Naive thymus-derived CD4-positive, alpha-beta T cell (primary cell): Measurements from ENCODE around the gene TCERG1L. TPM values are rescaled to one million over a fixed set of nuclear protein-coding genes. Genes with fewer than 3 reads are reported as not detected.

ENCODE experiments used
- ATAC-seq: fragments of 150-1000 bp; cut with Tn5 transposase; 2 replicates; pipeline ENCODE4 v1.10.0; 2021; ENCODE audit warnings: mild to moderate bottlenecking, moderate library complexity
- CTCF ChIA-PET: fragments of 350-600 bp; sonication (Branson Sonifier 250); formaldehyde crosslinking; loops from one replicate; lab custom pipeline; 2021; ENCODE audit warnings: antibody characterized with exemption; lab: Charles Lee
- POLR2A ChIA-PET: fragments of 350-600 bp; sonication (Branson Sonifier 250); formaldehyde crosslinking; loops from one replicate; lab custom pipeline; 2021; ENCODE audit warnings: antibody characterized with exemption, inconsistent platforms; lab: Charles Lee
- DNase-seq, 9 donors: peaks; one replicate each; pipeline versions ENCODE4 v3.0.0 to v3.0.0-alpha.2; 2020 to 2022; ENCODE audit warnings: mixed read lengths in 1 of 9
- H3K27ac ChIP-seq: one replicate; pipeline ENCODE4 v1.7.0; 2013; ENCODE audit warnings: mild to moderate bottlenecking, low read depth, low read length, moderate library complexity
- H3K27me3 ChIP-seq, 2 donors: one replicate each; pipeline ENCODE4 v1.7.0; 2013; ENCODE audit warnings: low read length in 2 of 2, mild to moderate bottlenecking in 2 of 2, moderate library complexity in 2 of 2; ENCODE audit not compliant: control insufficient read depth in 2 of 2, insufficient read depth in 2 of 2
- H3K36me3 ChIP-seq, 3 experiments: 1 replicate in 2 of 3; 2 replicates in 1 of 3; pipeline ENCODE4 v1.7.0; 2013; ENCODE audit warnings: low read length in 3 of 3, mild to moderate bottlenecking in 3 of 3, moderate library complexity in 1 of 3; ENCODE audit not compliant: insufficient read depth in 3 of 3, control insufficient read depth in 2 of 3
- H3K4me1 ChIP-seq, 2 donors: one replicate each; pipeline ENCODE4 v1.7.0; 2013; ENCODE audit warnings: low read length in 2 of 2, mild to moderate bottlenecking in 2 of 2, moderate library complexity in 1 of 2; ENCODE audit not compliant: control insufficient read depth in 2 of 2, insufficient read depth in 2 of 2
- H3K4me3 ChIP-seq: 2 replicates; pipeline ENCODE4 v1.7.0; 2013; ENCODE audit warnings: mild to moderate bottlenecking, low read length
- H3K9me3 ChIP-seq, 3 experiments: 1 replicate in 2 of 3; 2 replicates in 1 of 3; pipeline ENCODE4 v1.7.0; 2013; ENCODE audit warnings: low read length in 3 of 3; ENCODE audit not compliant: control insufficient read depth in 2 of 3
- H3K27ac Mint-ChIP-seq, 9 donors: one replicate each; pipeline ENCODE4 v1.8.0; 2020 to 2022; ENCODE audit warnings: mixed read lengths in 9 of 9, mild to moderate bottlenecking in 8 of 9, moderate library complexity in 5 of 9, inconsistent platforms in 2 of 9
- H3K27me3 Mint-ChIP-seq, 5 donors: one replicate each; pipeline ENCODE4 v1.8.0; 2021 to 2022; ENCODE audit warnings: mixed read lengths in 5 of 5, mild to moderate bottlenecking in 1 of 5
- H3K36me3 Mint-ChIP-seq, 5 donors: one replicate each; pipeline ENCODE4 v1.8.0; 2020 to 2022; ENCODE audit warnings: mixed read lengths in 5 of 5, mild to moderate bottlenecking in 3 of 5, inconsistent platforms in 1 of 5
- H3K4me1 Mint-ChIP-seq, 7 donors: one replicate each; pipeline ENCODE4 v1.8.0; 2020 to 2022; ENCODE audit warnings: mixed read lengths in 7 of 7, mild to moderate bottlenecking in 3 of 7, inconsistent platforms in 1 of 7
- H3K4me3 Mint-ChIP-seq, 10 donors: one replicate each; pipeline ENCODE4 v1.8.0; 2020 to 2022; ENCODE audit warnings: mild to moderate bottlenecking in 10 of 10, mixed read lengths in 10 of 10, moderate library complexity in 6 of 10, inconsistent platforms in 2 of 10
- H3K9me3 Mint-ChIP-seq, 11 donors: one replicate each; pipeline ENCODE4 v1.8.0; 2020 to 2022; ENCODE audit warnings: mixed read lengths in 11 of 11, mild to moderate bottlenecking in 4 of 11, inconsistent platforms in 1 of 11, moderate library complexity in 1 of 11
- intact Hi-C, 2 donors: fragments of 100-400 bp; cut with micrococcal nuclease; formaldehyde crosslinking; loops; one replicate each; pipeline ENCODE4 v1.15.1; 2023
- polyA plus RNA-seq, 2 donors: library from polyadenylated mRNA; unstranded; fragments of 300-500 nt; fragmentation: Illumina TruSeq; gene quantifications; one replicate each; pipeline ENCODE4 v1.2.3, GENCODE V29; 2021
- total RNA-seq, 6 experiments: library from RNA in 5 of 6; stranded (reverse) in 5 of 6; gene quantifications; 1 replicate in 5 of 6; 2 replicates in 1 of 6; pipeline ENCODE4 v1.2.3 and lab custom pipeline; 2021 to 2026

The TCERG1L gene
- total and polyA plus RNA-seq, 7 experiments from 2014 or later = 0.11 to 0.42 (median 0.39) TPM; not detected in 4

DNA sequence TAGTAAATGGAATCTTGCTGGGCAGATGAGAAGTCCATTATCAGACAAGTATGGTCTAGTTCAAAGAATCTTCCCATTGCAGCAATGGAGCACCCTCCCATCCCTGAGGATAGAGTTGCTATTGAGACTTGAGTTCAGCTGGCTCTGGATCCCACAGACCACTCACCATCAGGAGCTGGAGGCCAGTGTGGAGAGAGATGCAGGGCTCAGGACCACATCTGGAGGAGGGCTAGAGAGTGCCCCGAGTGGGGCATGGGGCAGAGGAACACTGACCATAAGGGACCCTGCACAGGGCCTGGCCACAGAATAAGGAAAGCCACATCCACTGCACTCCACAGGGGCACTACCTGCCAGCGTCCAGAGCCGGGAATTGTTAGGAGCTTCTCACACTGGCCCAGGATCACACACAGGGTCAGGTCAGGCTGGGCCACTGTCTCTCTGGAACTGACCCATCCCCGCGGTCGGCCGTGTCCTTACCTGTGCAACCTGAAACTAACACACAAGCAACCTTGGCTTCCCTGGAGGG lies 41.3 kb upstream of the TCERG1L start:
- Mint-ChIP-seq H3K36me3 (peaks cover 0 to 5% (median 0%) of the 10 kb centered on the region in 5 donors), H3K4me1 (no peaks in the 10 kb centered on the region), H3K27me3 (peaks cover 0 to 41% (median 4%) of the 10 kb centered on the region in 5 donors), H3K9me3 (peaks cover 0 to 13% (median 1%) of the 10 kb centered on the region in 11 donors), H3K4me3 (no peak overlapping the region), H3K27ac (no peak overlapping the region)
- DNase-seq (no peak), ATAC-seq (no peak)
- no peaks in the 10 kb centered on the region for H3K27me3 ChIP-seq
- no peaks in the 10 kb centered on the region for H3K4me1 ChIP-seq
- H3K9me3 ChIP-seq = no peaks in the 10 kb centered on the region
- H3K36me3 ChIP-seq = no peaks in the 10 kb centered on the region
- H3K27ac ChIP-seq = no peak overlapping the region
- no peak overlapping the region for H3K4me3 ChIP-seq
- ChIA-PET CTCF (no interaction called here), POLR2A (no interaction called here)
- intact Hi-C loops = no loop called here

DNA sequence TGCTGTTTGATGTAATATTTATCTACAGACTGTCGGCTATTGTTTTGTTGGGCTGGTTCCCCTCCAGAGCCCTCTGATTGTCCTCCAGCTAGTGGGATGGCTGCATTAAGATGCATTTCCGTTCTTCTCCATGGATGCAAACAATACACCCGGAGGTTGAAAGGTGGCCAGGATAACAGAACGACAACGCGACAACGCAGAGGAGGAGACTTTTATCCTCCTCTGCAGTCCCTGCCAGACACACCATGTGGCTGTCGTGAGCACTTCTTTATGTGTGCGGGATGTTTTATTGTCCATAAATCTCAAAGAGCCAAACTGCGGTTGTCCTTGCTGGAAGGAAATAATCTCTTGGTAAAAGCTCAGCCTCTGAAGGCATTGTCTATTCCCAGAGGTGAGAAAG lies 39.1 kb upstream of the TCERG1L start:
- Mint-ChIP-seq H3K9me3 (peaks cover 0 to 13% (median 3%) of the 10 kb centered on the region in 11 donors), H3K4me1 (no peaks in the 10 kb centered on the region), H3K36me3 (peaks cover 0 to 5% (median 0%) of the 10 kb centered on the region in 5 donors), H3K27me3 (peaks cover 0 to 45% (median 4%) of the 10 kb centered on the region in 5 donors), H3K4me3 (no peak overlapping the region), H3K27ac (no peak overlapping the region)
- Histone ChIP-seq H3K4me3 (no peak overlapping the region), H3K36me3 (no peaks in the 10 kb centered on the region), H3K27ac (no peak overlapping the region), H3K4me1 (no peaks in the 10 kb centered on the region), H3K9me3 (no peaks in the 10 kb centered on the region), H3K27me3 (no peaks in the 10 kb centered on the region)
- DNase-seq = no peak
- POLR2A ChIA-PET = no interaction called here
- intact Hi-C loops = no loop called here
- CTCF ChIA-PET = no interaction called here
- ATAC-seq = no peak

DNA sequence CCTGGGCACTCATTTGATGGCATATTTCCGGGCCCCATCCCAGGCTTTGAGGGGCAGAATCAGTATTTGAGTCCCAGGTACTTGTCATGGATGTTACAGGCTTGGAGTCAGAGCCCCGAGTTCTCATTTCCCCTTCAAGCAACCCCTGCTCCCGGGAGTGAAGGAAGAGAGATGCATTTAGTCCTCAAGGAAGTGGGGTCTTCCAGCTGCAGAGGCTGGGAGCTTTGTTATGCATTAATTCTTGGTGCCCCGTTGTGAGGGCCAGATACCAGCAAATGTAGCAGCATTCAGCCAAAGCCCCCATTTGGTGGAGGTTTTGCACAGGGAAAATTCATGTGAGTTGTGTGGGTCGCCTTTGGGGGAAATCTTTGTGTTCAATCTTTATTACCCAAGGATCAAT lies 38.7 kb upstream of the TCERG1L start:
- Mint-ChIP-seq H3K36me3 (peaks cover 0 to 5% (median 0%) of the 10 kb centered on the region in 5 donors), H3K27ac (no peak overlapping the region)

DNA sequence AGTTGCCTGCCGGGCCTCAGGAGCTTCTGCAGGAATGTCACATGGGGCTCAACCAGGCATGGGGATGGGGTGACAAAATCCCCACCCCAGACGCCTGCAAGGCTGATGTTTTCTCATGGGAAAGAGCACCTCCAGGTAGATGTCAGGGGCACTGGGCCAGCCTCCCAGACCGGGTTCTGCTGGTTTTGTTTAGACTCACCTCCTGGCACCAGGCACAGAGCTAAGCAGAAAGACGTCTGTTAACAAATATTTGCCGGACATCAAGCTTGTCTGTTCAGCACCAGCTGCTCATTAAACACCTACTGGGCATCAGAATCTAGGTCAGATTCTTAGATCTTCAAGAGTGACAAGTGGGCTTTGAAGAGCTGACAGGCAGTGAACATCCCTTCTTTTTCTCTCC lies 34.9 kb upstream of the TCERG1L start:
- H3K9me3 ChIP-seq = no peaks in the 10 kb centered on the region
- intact Hi-C loops = no loop called here
- H3K27me3 ChIP-seq = no peaks in the 10 kb centered on the region
- no peak overlapping the region for H3K4me3 ChIP-seq
- H3K27ac ChIP-seq = no peak overlapping the region
- H3K27ac Mint-ChIP-seq = no peak overlapping the region
- H3K4me3 Mint-ChIP-seq = no peak overlapping the region
- CTCF ChIA-PET = no interaction called here
- no peaks in the 10 kb centered on the region for H3K36me3 ChIP-seq
- POLR2A ChIA-PET = no interaction called here
- H3K4me1 Mint-ChIP-seq = no peaks in the 10 kb centered on the region
- peaks cover 0 to 57% (median 4%) of the 10 kb centered on the region in 5 donors for H3K27me3 Mint-ChIP-seq
- peaks cover 0 to 7% (median 3%) of the 10 kb centered on the region in 11 donors for H3K9me3 Mint-ChIP-seq
- H3K4me1 ChIP-seq = no peaks in the 10 kb centered on the region
- no peak for DNase-seq
- ATAC-seq = no peak
- peaks cover 0 to 5% (median 0%) of the 10 kb centered on the region in 5 donors for H3K36me3 Mint-ChIP-seq

More for the DNA sequence above, 38.7 kb upstream of the TCERG1L start:
- Histone ChIP-seq H3K9me3 (no peaks in the 10 kb centered on the region), H3K27me3 (no peaks in the 10 kb centered on the region), H3K27ac (no peak overlapping the region), H3K4me3 (no peak overlapping the region), H3K4me1 (no peaks in the 10 kb centered on the region), H3K36me3 (no peaks in the 10 kb centered on the region)
- H3K27me3 Mint-ChIP-seq = peaks cover 0 to 46% (median 4%) of the 10 kb centered on the region in 5 donors
- no peak for ATAC-seq
- ChIA-PET CTCF (no interaction called here), POLR2A (no interaction called here)
- H3K9me3 Mint-ChIP-seq = peaks cover 0 to 13% (median 3%) of the 10 kb centered on the region in 11 donors
- intact Hi-C loops = no loop called here
- no peak for DNase-seq
- H3K4me3 Mint-ChIP-seq = no peak overlapping the region
- H3K4me1 Mint-ChIP-seq = no peaks in the 10 kb centered on the region

DNA sequence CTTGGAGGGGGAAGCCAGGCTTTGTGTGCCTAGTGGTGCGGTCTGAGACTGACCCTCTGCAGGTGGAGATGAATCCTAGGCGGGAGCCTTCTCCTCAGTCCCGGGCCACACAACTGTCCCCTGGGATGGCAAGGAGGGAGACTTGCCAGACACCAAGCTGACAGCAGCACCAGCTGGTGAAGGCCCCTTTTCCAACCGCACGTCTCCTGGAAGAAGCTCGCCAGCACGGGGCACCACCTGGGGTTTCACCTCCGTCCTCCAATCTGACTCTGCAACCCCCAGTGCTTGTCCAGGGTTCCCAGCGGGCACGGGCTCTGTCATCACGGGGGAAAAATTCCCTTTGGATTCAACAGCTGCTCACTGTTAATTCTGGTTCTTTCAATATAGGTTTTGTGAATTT lies 34.2 kb upstream of the TCERG1L start:
- POLR2A ChIA-PET = no interaction called here

DNA sequence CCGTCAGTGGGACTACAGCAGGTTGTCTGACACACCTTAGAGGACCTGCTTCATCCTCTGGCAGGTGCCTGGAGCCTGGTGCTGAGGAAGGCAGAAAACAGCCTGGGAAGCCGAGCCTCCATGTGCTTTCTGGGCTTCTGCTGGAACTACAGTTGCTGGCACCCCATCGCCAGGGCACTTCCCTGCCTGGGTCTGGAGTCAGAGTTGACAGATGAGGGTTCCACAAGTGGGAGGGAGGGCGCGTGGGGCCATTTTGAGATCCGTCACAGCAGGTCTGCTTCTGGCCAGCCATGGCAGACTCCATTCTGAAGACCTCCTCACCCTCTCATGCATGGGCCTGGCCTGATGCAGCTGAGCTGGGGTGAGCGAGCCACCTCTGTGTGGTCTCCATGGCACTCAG lies 33.2 kb upstream of the TCERG1L start:
- Histone ChIP-seq H3K9me3 (no peaks in the 10 kb centered on the region), H3K4me1 (no peaks in the 10 kb centered on the region), H3K27me3 (no peaks in the 10 kb centered on the region), H3K4me3 (no peak overlapping the region), H3K27ac (no peak overlapping the region), H3K36me3 (no peaks in the 10 kb centered on the region)
- CTCF ChIA-PET = no interaction called here
- POLR2A ChIA-PET = no interaction called here
- no peak overlapping the region for H3K4me3 Mint-ChIP-seq
- DNase-seq = no peak
- intact Hi-C loops = no loop called here
- H3K4me1 Mint-ChIP-seq = no peaks in the 10 kb centered on the region
- no peak overlapping the region for H3K27ac Mint-ChIP-seq
- H3K27me3 Mint-ChIP-seq = peaks cover 0 to 57% (median 4%) of the 10 kb centered on the region in 5 donors
- H3K36me3 Mint-ChIP-seq = peaks cover 0 to 2% (median 0%) of the 10 kb centered on the region in 5 donors
- ATAC-seq = no peak
- H3K9me3 Mint-ChIP-seq = peaks cover 0 to 13% (median 4%) of the 10 kb centered on the region in 11 donors

More for the DNA sequence above, 34.2 kb upstream of the TCERG1L start:
- DNase-seq = no peak
- Mint-ChIP-seq H3K4me1 (no peaks in the 10 kb centered on the region), H3K27me3 (peaks cover 0 to 63% (median 4%) of the 10 kb centered on the region in 5 donors), H3K9me3 (peaks cover 0 to 7% (median 4%) of the 10 kb centered on the region in 11 donors), H3K36me3 (peaks cover 0 to 5% (median 0%) of the 10 kb centered on the region in 5 donors), H3K27ac (no peak overlapping the region), H3K4me3 (no peak overlapping the region)
- H3K27me3 ChIP-seq = no peaks in the 10 kb centered on the region
- no peak for ATAC-seq
- H3K9me3 ChIP-seq = no peaks in the 10 kb centered on the region
- no peaks in the 10 kb centered on the region for H3K4me1 ChIP-seq
- intact Hi-C loops = no loop called here
- CTCF ChIA-PET = no interaction called here
- no peak overlapping the region for H3K27ac ChIP-seq
- H3K36me3 ChIP-seq = no peaks in the 10 kb centered on the region
- no peak overlapping the region for H3K4me3 ChIP-seq

DNA sequence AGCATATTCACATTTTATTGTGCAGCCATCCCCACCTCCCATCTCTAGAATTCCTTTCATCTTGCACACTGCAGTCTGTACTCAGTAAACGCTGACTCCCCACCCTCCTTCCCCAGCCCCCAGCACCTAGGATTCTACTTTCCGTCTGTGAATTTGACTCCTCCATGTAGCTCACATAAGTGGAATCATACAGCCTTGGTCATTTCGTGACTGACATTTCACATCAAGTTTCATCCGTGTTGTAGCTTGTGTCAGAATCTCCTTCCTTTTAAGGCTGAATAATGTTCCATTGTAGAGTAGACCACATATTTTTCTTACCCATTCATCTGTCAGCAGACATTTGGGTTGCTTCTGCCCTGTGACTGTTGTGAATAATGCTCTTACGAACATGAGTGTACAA lies 26.2 kb upstream of the TCERG1L start:
- H3K27me3 Mint-ChIP-seq = peaks cover 0 to 41% (median 10%) of the 10 kb centered on the region in 5 donors
- no peak overlapping the region for H3K27ac Mint-ChIP-seq
- no peaks in the 10 kb centered on the region for H3K27me3 ChIP-seq
- no peak for ATAC-seq
- no peak overlapping the region for H3K27ac ChIP-seq
- H3K9me3 ChIP-seq = no peaks in the 10 kb centered on the region
- DNase-seq = no peak
- H3K4me1 Mint-ChIP-seq = no peaks in the 10 kb centered on the region
- H3K4me3 Mint-ChIP-seq = no peak overlapping the region
- H3K4me1 ChIP-seq = no peaks in the 10 kb centered on the region
- H3K36me3 Mint-ChIP-seq = peaks cover 0 to 5% (median 0%) of the 10 kb centered on the region in 5 donors
- ChIA-PET POLR2A (no interaction called here), CTCF (no interaction called here)
- intact Hi-C loops = no loop called here
- no peaks in the 10 kb centered on the region for H3K36me3 ChIP-seq
- H3K9me3 Mint-ChIP-seq = peaks cover 0 to 24% (median 11%) of the 10 kb centered on the region in 11 donors
- no peak overlapping the region for H3K4me3 ChIP-seq
